MM.1S (cell line): Measurements from ENCODE around the gene KSR1.

Source experiments
- DNase-seq: peaks from one replicate; pipeline ENCODE4 v3.0.0-alpha.2; 2015
- H2AFZ ChIP-seq: fragments of 300-600 bp; sonication (generic); 2 replicates; pipeline ENCODE4 v1.6.0; 2016; ENCODE audit warnings: antibody characterized with exemption, low read length
- H3F3A ChIP-seq: fragments of 300-600 bp; sonication (generic); 2 replicates; pipeline ENCODE4 v1.6.1; 2016; ENCODE audit warnings: mild to moderate bottlenecking, antibody characterized with exemption, low read length, moderate library complexity, mixed read lengths; ENCODE audit not compliant: insufficient read depth
- H3K27ac ChIP-seq: fragments of 300-600 bp; sonication (generic); 2 replicates; pipeline ENCODE4 v1.5.1; 2016; ENCODE audit warnings: mild to moderate bottlenecking, low read length
- H3K27me3 ChIP-seq: fragments of 300-600 bp; sonication (generic); replicated peaks from 2 replicates; pipeline ENCODE4 v1.6.0; 2016; ENCODE audit warnings: low read length; ENCODE audit not compliant: insufficient read depth
- H3K36me3 ChIP-seq: fragments of 300-600 bp; sonication (generic); replicated peaks from 2 replicates; pipeline ENCODE4 v1.6.1; 2016; ENCODE audit warnings: mild to moderate bottlenecking, low read length, mixed read lengths; ENCODE audit not compliant: insufficient read depth
- H3K4me1 ChIP-seq: fragments of 300-600 bp; sonication (generic); 2 replicates; pipeline ENCODE4 v1.6.1; 2016; ENCODE audit warnings: low read length, mixed read lengths
- H3K4me2 ChIP-seq: fragments of 300-600 bp; sonication (generic); 2 replicates; pipeline ENCODE4 v1.6.0; 2016; ENCODE audit warnings: low read depth, low read length
- H3K4me3 ChIP-seq: fragments of 300-600 bp; sonication (generic); 2 replicates; pipeline ENCODE4 v1.5.1; 2016; ENCODE audit warnings: low read length, mixed read lengths
- H3K79me2 ChIP-seq: fragments of 300-600 bp; sonication (generic); 2 replicates; pipeline ENCODE4 v1.6.1; 2016; ENCODE audit warnings: mixed run types, low read length, mixed read lengths
- H3K9ac ChIP-seq: fragments of 300-600 bp; sonication (generic); 2 replicates; pipeline ENCODE4 v1.6.1; 2016; ENCODE audit warnings: low read length, mixed read lengths
- H3K9me2 ChIP-seq: fragments of 300-600 bp; sonication (generic); replicated peaks from 2 replicates; pipeline ENCODE4 v1.6.1; 2016; ENCODE audit warnings: mild to moderate bottlenecking, low read length, mixed read lengths; ENCODE audit not compliant: insufficient read depth
- H3K9me3 ChIP-seq: fragments of 300-600 bp; sonication (generic); replicated peaks from 2 replicates; pipeline ENCODE4 v1.6.1; 2016; ENCODE audit warnings: mild to moderate bottlenecking, low read length, mixed read lengths; ENCODE audit not compliant: insufficient read depth
- H4K20me1 ChIP-seq: fragments of 300-600 bp; sonication (generic); 2 replicates; pipeline ENCODE4 v1.6.1; 2016; ENCODE audit warnings: mild to moderate bottlenecking, low read length, moderate library complexity, mixed read lengths; ENCODE audit not compliant: insufficient read depth
- EZH2 ChIP-seq: fragments of 300-600 bp; sonication (generic); optimal IDR thresholded peaks from 2 replicates; pipeline ENCODE3; 2017; ENCODE audit warnings: low read depth, mild to moderate bottlenecking, antibody characterized with exemption, low read length, mixed read lengths
- EZH2phosphoT487 ChIP-seq: fragments of 300-600 bp; sonication (generic); IDR thresholded peaks from 2 replicates; pipeline ENCODE4 v1.6.1; 2018; ENCODE audit warnings: antibody characterized with exemption, low read length
- TF ChIP-seq, protein P1 (sequence below): fragments of 300-600 bp; sonication (generic); IDR thresholded peaks from 2 replicates; pipeline ENCODE4 v1.5.1; 2016; ENCODE audit warnings: antibody characterized with exemption, low read length, mixed read lengths

The KSR1 gene

GRCh38 chr17:27559506-27560481, 103.5 kb downstream of the KSR1 start:
- Histone ChIP-seq H3K9me3 (no peaks in the 10 kb centered on the region), H3K9ac (no peak overlapping the region), H3K79me2 (no peaks in the 10 kb centered on the region), H3K4me1 (no peaks in the 10 kb centered on the region), H3K27ac (no peak overlapping the region), H3F3A (no peaks in the 10 kb centered on the region), H3K4me2 (no peak overlapping the region), H3K9me2 (no peaks in the 10 kb centered on the region), H4K20me1 (no peaks in the 10 kb centered on the region), H3K4me3 (no peak overlapping the region), H3K36me3 (no peaks in the 10 kb centered on the region), H3K27me3 (no peaks in the 10 kb centered on the region), H2AFZ (no peak overlapping the region)
- TF ChIP-seq, protein P1, sequence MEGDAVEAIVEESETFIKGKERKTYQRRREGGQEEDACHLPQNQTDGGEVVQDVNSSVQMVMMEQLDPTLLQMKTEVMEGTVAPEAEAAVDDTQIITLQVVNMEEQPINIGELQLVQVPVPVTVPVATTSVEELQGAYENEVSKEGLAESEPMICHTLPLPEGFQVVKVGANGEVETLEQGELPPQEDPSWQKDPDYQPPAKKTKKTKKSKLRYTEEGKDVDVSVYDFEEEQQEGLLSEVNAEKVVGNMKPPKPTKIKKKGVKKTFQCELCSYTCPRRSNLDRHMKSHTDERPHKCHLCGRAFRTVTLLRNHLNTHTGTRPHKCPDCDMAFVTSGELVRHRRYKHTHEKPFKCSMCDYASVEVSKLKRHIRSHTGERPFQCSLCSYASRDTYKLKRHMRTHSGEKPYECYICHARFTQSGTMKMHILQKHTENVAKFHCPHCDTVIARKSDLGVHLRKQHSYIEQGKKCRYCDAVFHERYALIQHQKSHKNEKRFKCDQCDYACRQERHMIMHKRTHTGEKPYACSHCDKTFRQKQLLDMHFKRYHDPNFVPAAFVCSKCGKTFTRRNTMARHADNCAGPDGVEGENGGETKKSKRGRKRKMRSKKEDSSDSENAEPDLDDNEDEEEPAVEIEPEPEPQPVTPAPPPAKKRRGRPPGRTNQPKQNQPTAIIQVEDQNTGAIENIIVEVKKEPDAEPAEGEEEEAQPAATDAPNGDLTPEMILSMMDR, result no peak
- TF ChIP-seq EZH2 (no peak), EZH2phosphoT487 (no peak)
- DNase-seq, result no peak

DNA sequence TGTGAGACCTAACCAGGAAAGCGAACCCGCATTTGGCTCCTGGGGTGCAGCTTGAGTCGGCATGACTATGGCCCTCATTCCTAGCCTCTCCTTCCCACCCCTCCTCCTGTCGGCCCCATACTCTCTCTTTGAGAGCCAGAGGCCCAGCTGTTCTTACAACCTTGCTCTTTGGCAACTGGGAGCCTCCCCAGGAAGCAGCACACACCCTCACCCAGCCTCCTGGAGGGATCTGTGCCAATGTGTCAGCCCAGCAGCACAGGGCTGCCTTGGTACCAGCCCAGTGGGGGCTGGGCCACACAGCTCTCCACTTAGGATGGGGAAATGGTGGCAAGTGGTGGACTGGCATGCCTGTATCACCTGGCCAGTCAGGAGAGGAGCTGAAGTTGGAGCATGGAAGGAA, 104.4 kb downstream of the KSR1 start:
- no peak for DNase-seq
- Histone ChIP-seq H3K27ac (no peak overlapping the region), H2AFZ (no peak overlapping the region), H3K79me2 (no peaks in the 10 kb centered on the region), H4K20me1 (no peaks in the 10 kb centered on the region), H3K9me2 (no peaks in the 10 kb centered on the region), H3K9me3 (no peaks in the 10 kb centered on the region), H3F3A (no peaks in the 10 kb centered on the region), H3K9ac (no peak overlapping the region), H3K36me3 (no peaks in the 10 kb centered on the region), H3K4me2 (no peak overlapping the region), H3K4me1 (no peaks in the 10 kb centered on the region), H3K4me3 (no peak overlapping the region), H3K27me3 (no peaks in the 10 kb centered on the region)
- TF ChIP-seq EZH2phosphoT487, result no peak
- TF ChIP-seq, protein P1, result no peak
- TF ChIP-seq EZH2, result no peak

- Histone ChIP-seq H3K4me2 (no peak overlapping the region), H3K9ac (no peak overlapping the region), H3K36me3 (no peaks in the 10 kb centered on the region), H3F3A (no peaks in the 10 kb centered on the region), H3K9me3 (no peaks in the 10 kb centered on the region), H4K20me1 (no peaks in the 10 kb centered on the region), H3K9me2 (no peaks in the 10 kb centered on the region), H2AFZ (no peak overlapping the region), H3K27ac (no peak overlapping the region), H3K79me2 (no peaks in the 10 kb centered on the region), H3K4me1 (no peaks in the 10 kb centered on the region), H3K27me3 (no peaks in the 10 kb centered on the region), H3K4me3 (no peak overlapping the region)
- TF ChIP-seq EZH2phosphoT487 (no peak), EZH2 (no peak)
- TF ChIP-seq, protein P1, result no peak
- no peak for DNase-seq
These were observed 106.7 kb downstream of the KSR1 start for GRCh38 chr17:27562777-27563455.
